Measurements from ENCODE around the gene SH3D21. TPM values are rescaled to one million over a fixed set of nuclear protein-coding genes. Genes with fewer than 3 reads are reported as not detected.

The SH3D21 gene
- polyA plus RNA-seq, 1 experiment = 3.2 TPM

DNA sequence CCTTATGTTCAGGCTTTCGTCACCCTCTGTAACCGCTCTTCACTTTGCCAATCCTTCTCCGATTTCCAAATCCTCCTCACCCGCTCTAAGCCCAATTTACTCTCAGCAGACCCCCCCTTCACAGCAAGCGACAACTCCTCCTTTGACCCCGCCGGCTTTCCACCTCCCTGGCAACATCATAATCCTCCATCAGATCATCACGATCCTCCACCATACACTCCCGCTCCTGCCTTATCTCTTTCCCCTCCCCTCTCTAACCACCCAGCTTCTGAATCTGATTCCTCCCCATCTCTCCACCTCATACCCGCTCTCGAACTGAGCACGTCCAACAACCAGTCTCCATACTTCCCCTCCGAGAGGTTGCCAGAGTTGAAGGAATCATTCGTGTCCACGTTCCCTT is 24.8 kb downstream of the SH3D21 start:
- CTCF ChIA-PET = interaction anchor here (1.4 kb wide), 1 partner anchor 12 kb away, joined by 11 read pairs; no protein-coding TSS in a partner anchor
- peaks cover 3% of the 10 kb centered on the region for H3K36me3 ChIP-seq (ENCODE audit: control insufficient read depth, insufficient read depth, low read length)
- POLR2A ChIA-PET = no interaction called here
- H3K27me3 ChIP-seq (ENCODE audit: control insufficient read depth, insufficient read depth, low read length) = no peaks in the 10 kb centered on the region
- no peak for DNase-seq (ENCODE audit: low read depth)
- no peak for TF ChIP-seq CTCF (IDR thresholded peaks at IDR 0.05; ENCODE audit: insufficient read depth, low read depth, low read length)
- H3K4me3 ChIP-seq (ENCODE audit: low read depth, low read length) = no peak overlapping the region

DNA sequence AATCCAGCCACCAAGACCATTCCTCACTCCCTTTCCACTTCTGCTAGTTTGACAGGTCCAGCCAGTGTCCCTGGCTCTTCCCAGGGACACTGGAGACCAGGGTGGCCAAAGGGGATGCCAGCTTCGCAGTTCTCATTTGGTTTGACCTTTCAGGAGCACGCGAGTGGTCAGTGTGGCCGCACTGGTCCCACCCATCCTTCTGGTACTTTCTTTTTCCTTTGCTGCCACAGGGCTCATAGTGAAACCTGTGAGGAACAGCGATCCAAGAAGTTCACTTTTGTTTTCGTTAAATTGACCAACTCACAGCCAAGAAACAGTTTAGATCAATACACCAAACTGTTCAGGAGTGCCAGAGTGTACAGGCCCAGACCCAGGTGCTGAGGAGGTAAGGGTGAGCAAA is 31.7 kb downstream of the SH3D21 start:
- POLR2A ChIA-PET = no interaction called here

DNA sequence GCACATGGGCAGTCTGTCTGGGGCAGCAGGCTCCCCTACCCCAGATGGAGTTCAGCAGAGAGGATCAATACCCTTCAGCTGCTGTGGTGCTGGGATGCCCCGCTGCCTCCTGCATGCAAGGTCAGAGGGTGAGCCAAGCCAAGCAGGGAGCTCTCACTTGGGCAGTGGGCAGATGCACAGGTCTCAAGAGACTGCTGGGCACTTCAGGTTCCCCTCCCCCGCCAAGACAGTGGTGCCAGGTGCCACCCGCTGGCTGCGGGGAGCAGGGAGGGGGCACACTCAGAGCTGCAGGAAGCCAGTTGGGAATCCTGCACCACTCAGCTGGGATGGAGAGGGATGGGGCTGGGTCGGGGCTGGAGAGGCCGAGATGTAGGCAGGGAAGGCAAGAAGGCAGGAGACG is 33.0 kb downstream of the SH3D21 start:
- Histone ChIP-seq H3K36me3 (ENCODE audit: control insufficient read depth, insufficient read depth, low read length) (peaks cover 22% of the 10 kb centered on the region), H3K4me3 (ENCODE audit: low read depth, low read length) (no peak overlapping the region), H3K27me3 (ENCODE audit: control insufficient read depth, insufficient read depth, low read length) (no peaks in the 10 kb centered on the region)
- CTCF ChIA-PET = interaction anchor here (1.5 kb wide), 1 partner anchor 12 kb away, joined by 3 read pairs; no protein-coding TSS in a partner anchor
- POLR2A ChIA-PET = no interaction called here
- no peak for DNase-seq (ENCODE audit: low read depth)
- TF ChIP-seq CTCF (IDR thresholded peaks at IDR 0.05; ENCODE audit: insufficient read depth, low read depth, low read length) = no peak

More for the DNA sequence above, 31.7 kb downstream of the SH3D21 start:
- Histone ChIP-seq H3K27me3 (ENCODE audit: control insufficient read depth, insufficient read depth, low read length) (no peaks in the 10 kb centered on the region), H3K4me3 (ENCODE audit: low read depth, low read length) (no peak overlapping the region), H3K36me3 (ENCODE audit: control insufficient read depth, insufficient read depth, low read length) (peaks cover 16% of the 10 kb centered on the region)
- CTCF ChIA-PET = interaction anchor here (1.5 kb wide), 1 partner anchor 11 kb away, joined by 3 read pairs; no protein-coding TSS in a partner anchor
- DNase-seq (ENCODE audit: low read depth) = no peak
- no peak for TF ChIP-seq CTCF (IDR thresholded peaks at IDR 0.05; ENCODE audit: insufficient read depth, low read depth, low read length)

GRCh38 chr1:36339615-36340014 is 33.4 kb downstream of the SH3D21 start:
- ChIA-PET POLR2A (no interaction called here), CTCF (no interaction called here)
- no peak overlapping the region for H3K4me3 ChIP-seq (ENCODE audit: low read depth, low read length)
- H3K36me3 ChIP-seq (ENCODE audit: control insufficient read depth, insufficient read depth, low read length) = peaks cover 24% of the 10 kb centered on the region
- no peak for DNase-seq (ENCODE audit: low read depth)
- no peaks in the 10 kb centered on the region for H3K27me3 ChIP-seq (ENCODE audit: control insufficient read depth, insufficient read depth, low read length)
- TF ChIP-seq CTCF (IDR thresholded peaks at IDR 0.05; ENCODE audit: insufficient read depth, low read depth, low read length) = no peak

- Histone ChIP-seq H3K36me3 (ENCODE audit: control insufficient read depth, insufficient read depth, low read length) (peaks cover 34% of the 10 kb centered on the region), H3K27me3 (ENCODE audit: control insufficient read depth, insufficient read depth, low read length) (no peaks in the 10 kb centered on the region), H3K4me3 (ENCODE audit: low read depth, low read length) (no peak overlapping the region)
- DNase-seq (ENCODE audit: low read depth) = no peak
- ChIA-PET CTCF (interaction anchor here (0.5 to 7.0 kb wide), 23 partner anchors 8 to 193 kb away, joined by 3 to 88 read pairs (median 11); partner anchors contain the start of genes EVA1B, LSM10, SH3D21 and TRAPPC3), POLR2A (no interaction called here)
- TF ChIP-seq CTCF (IDR thresholded peaks at IDR 0.05; ENCODE audit: insufficient read depth, low read depth, low read length) = no peak
Measured at GRCh38 chr1:36341626-36342320, 35.6 kb downstream of the SH3D21 start.
